GM21515 (cell line): Measurements from ENCODE around the gene CYBA.

Experiments
- ATAC-seq: cut with Tn5 transposase; IDR thresholded peaks from one replicate; pipeline ENCODE4 v1.9.1; 2021; ENCODE audit not compliant: unreplicated experiment

Gene CYBA

DNA sequence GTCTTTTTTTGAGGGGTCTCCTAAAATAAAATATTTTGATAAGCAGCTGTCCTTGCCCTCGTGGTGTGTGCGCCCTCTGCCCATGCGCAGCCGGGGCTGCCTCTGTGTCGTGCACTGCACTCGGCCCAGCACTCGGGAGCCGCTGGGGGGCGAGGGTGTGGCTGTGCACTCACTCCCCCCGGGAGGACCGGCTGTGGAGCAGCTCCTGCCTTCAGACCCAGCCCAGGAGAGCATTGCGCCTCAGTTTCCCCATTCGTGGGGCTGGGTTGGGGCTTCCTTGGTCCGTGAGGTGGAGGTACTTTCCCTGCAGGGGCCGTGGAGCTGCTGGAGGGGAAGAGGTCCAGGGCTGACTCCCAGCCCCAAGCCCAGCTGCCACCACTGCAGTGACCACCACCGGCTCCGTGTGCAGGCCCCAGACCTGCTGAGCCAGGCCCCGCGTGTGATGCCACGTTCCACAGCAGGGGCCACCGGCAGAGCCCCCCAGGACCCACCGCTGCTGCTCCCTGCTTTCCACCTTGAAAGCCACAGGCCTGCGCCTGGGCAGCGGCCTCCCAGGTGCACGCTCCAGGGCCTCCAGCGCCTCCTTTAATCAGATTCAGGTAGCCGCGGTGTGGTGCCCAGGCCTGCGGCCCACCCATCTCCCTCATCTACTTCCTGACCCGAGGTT, 18.8 kb downstream of the CYBA start:
- no peak for ATAC-seq

DNA sequence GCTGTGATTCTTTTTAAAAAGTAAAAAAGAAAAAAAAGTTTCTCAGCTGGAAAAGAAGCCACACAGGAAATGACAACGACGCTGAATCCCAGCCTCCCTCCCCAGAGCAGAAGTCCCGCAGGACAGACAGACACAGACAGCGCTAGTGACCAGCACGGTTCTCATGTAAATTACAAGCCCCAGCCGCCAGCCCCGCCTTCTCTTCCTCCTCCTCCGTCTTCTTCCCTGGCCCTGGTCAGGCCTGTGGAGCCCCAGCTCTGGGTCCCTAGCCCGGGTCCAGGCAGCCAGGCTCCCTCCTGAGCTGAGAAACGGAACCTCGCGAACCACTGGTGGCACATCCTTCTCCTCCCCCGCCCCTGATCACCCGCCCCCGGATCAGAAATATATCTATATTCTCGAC, 19.5 kb downstream of the CYBA start:
- no peak for ATAC-seq

DNA sequence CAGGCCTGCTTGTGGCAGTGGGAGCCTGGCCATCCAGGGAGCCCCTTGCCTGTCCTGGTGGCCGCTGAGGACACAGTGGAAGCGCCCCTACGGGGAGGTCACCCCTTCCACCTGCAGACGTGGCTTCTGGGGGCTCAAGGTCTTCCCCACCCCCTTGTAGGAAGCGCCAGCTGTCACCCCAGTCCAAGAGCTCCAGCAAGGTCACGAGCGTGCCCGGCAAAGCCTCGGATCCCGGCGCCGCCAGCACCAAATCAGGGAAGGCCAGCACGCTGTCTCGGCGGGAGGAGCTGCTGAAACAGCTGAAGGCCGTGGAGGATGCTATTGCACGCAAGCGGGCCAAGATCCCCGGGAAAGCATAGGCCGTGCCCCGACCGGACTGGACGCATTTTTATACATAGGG, 19.9 kb downstream of the CYBA start:
- no peak for ATAC-seq

DNA sequence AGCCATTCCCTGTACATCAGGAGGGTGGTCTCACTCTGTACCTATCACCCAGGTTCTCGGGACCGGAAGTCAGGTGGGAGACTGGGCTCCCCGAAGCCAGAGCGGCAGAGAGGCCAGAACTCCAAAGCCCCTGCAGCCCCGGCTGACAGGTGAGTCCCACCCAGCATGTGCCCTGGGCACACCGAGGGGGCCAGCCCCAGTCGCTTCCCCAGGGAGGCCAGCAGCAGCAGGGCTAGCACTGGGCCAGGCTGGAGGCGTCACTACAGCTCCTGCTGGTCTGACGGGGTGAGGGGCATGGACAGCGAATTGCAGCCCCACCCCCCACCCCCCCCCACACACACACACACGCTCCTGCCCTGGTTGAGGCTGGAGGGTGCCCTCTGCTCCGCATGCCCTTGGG, 20.4 kb downstream of the CYBA start:
- ATAC-seq, result no peak

DNA sequence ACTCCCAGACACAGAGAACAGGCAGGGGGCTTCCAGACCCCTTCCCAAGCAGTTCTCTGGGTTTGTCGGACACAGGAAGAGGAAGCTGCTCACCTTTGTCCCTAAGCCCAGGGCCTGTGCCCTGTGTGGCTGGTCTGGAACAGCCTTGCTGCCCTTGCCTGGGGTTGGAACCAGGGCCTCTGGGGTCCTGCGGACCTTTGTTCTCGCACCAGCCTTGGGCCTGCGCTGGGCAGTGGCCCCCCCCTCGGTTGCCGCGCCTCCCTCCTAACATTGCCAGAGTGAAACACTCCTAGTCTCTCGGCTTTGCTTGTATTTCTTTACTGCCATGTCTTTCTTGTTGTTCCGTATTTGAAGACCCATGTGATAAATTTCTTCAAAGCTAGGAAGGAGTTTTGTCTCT, 21.0 kb downstream of the CYBA start:
- no peak for ATAC-seq

DNA sequence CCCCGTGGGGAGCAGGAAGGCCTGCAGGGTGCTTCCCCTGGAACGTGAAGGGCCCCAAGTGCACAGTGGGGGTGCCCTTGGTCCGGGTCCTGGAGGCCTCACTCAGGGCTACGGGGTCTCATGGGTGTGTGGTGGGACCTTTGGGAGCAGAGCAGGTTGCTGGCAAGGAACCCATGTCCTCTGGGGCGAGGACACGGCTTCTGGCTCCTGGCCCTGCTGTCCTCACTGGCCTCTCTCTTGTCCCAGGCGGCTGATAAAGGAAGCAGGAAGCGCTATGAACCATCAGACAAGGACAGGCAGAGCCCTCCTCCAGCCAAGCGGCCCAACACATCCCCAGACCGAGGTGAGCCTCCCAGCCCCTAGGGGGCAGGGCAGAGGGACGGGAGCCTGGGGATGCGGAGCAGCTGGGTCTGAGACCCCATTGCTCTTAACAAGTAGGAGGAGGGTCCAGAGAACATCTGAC, 22.3 kb downstream of the CYBA start:
- no peak for ATAC-seq

DNA sequence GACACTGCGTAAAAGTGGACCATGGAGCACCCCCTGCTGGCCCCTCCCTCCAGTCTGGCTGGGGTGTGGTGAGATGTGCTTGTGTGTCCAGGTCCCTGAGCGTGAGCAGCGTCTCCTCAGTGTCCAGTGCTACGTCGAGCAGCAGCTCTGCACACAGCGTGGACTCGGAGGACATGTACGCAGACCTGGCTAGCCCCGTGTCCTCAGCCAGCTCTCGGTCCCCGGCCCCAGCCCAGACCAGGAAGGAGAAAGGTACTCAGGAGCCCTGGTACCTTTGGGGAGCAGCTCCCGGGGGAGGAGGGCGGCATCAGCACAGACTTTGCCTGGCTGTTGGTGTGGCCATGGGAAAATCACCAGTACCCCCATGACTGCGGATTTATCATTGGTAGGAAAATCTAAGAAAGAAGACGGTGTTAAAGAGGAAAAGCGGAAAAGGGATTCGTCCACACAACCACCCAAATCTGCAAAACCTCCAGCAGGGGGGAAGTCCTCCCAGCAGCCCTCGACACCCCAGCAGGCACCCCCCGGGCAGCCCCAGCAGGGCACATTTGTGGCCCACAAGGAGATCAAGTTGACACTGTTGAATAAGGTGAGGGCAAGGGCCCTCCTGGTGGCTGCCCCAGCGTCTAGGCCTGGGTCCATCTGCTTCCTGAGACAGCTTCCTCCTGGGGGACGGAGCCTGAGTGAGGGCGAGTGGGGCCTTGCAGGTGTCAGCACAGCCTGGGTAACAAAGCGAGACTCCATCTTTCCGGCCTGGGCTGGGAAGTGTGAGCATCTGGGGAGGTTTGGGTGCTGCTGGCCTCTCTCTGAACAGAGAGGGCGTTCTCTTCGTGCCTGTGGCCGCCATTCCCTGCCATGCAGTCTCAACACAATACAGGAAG, 23.1 kb downstream of the CYBA start:
- no peak for ATAC-seq

DNA sequence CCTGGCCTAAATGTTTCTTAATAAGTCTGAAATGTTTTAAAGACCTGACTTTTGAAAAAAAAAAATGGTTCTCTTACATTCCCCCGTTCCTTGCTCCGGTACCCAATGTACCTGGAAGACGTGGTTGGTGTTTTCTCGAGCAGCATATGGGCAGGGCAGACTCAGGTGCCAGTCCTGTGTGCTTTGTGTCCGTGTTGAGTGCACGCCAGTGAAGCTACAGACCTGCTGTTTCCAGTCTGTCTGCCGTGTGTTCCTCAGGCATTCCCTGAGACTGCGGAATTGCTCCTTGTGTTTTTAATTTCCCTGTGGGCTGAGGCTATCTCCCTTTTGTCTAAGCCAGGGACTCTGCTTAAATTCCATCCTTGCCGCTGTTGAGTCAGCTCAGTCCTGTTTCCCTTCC, 24.2 kb downstream of the CYBA start:
- ATAC-seq, result no peak

DNA sequence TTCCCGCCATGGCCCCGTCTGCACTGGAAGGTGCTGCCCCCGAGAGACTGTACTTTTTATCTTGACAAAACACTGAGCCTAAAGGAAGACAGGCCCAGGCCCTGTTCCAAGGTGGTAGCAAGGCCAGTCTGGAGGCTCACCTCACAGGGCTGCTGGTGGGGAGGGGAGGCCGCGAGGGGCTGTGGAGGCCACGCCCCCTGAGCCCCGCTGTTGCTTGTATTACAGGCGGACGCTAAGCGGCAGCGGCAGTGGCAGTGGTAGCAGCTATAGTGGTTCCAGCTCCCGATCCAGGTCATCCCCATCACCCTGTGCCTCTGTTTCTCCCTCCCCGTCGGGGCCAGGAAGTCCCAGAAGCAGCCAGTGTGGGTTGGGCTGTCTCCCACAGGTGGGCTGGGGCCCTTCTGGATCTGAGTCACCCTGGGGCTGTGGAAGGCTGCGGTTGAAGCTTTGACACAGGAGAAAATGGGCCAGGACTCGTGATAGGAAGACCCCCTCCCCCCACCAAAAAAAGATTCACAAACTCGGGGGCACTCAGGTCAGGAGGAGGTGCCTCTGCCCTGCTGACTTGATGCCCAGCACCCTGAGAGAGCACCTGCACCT, 25.8 kb downstream of the CYBA start:
- no peak for ATAC-seq

DNA sequence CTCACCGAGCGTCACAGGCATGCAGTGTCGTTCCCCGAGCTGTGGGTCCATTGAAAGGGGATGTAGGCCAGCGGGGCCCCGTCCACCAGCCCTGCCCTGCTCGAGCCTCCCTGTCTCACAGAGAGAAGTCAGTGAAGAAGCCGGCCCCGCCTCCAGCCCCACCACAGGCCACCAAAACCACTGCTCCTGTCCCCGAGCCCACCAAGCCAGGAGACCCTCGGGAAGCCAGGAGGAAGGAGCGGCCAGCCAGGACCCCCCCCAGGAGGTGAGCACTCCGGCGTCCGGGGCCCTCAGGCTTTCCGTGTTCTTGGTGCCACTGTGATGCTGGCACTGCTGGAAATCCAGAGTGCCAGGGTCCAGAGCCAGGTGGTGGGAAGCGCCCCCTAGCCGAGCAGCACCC, 26.4 kb downstream of the CYBA start:
- no peak for ATAC-seq

DNA sequence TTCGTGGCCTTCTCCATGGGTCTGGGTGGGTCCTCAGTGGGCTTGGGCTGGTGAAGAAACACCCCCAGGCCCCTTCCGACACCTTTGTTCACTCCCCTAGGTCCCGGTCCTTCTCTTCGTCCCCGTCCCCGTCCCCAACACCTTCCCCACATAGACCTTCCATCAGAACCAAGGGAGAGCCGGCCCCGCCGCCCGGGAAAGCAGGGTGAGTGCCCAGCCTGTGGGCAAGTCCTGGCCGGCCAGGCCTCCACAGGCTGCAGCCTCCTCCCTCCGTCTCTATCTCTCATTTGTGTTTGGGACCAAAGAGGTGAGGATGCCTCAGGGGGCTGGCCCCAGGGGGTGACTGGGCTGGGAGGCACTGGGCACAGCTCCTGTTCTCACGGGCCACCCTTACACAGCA, 27.0 kb downstream of the CYBA start:
- no peak for ATAC-seq

DNA sequence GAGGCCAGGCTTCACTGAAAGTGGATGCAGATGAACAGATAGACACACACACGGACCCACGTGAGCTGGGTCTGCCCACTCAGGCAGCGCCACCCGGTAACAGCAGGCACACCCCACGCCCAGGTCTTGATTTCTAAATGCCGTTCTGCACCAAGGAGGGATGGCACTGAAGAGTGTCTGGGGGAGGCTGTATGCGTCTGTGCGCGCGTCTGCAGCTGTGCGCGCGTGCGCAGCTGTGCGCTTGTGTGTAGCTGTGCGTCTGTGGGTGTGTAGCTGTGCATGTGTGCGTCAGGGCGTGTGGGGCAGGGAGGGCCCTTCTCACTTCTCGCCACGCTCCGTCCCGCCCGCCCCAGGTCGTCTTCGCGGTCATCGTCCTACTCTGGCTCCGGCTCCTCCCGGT, 28.0 kb downstream of the CYBA start:
- ATAC-seq, result no peak

DNA sequence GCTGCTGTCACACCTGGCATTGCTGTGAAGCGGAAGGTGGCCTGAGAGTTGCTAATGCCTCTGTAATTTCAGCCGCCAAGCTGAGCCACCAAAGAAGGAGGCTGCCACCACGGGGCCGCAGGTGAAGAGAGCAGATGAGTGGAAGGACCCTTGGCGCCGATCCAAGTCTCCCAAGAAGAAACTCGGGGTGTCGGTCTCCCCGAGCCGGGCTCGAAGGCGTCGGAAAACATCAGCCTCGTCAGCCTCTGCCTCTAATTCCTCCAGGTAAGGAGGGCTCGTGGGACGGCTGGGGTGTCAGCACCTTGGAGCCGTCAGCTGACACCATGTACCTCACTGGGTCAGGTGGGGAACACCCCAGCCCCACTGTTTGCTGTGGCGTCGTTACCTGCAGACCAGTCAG, 28.7 kb downstream of the CYBA start:
- ATAC-seq, result no peak

DNA sequence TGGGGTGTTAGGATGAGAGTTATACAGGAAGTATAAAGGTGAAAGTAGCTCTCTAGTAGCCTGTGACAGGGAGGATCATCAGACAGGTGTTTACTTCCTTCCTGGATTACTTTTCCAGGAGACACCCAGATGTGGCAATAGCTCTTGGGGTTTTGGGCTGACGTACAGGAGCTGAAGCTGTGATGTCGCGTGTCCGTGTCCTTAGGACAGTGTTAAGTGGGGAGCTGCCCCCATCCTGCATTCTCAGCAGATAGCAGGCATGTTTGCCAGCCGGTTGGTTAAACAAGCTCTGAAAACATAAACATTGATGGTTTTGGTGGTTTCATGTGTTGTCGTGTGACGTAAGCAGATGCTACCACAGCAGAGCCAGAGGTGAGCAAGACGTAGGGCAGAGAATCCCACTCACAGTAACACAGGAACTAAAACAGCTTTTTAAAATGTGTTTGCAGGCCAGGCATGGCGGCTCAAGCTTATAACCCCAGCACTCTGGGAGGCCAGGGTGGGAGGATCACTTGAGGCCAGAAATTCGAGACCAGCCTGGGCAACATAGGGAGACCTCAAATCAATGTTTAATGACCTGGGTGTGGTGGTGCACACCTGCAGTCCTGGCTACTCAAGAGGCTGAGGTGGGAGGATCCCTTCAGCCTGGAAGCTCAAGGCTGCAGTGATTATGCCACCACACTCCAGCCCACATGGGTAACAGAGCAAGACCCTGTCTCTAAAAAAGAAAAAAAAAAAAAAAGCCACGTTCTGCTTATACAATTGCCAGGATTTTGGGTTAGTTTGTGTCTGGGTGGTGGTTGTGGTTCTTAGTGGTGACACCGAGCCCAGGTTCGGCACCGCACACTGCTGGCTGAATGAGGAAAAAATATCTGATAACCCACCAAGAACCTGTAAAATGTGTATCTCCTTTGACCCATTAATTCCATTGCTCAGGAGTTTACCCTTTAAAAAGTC, 30.7 kb downstream of the CYBA start:
- no peak for ATAC-seq

DNA sequence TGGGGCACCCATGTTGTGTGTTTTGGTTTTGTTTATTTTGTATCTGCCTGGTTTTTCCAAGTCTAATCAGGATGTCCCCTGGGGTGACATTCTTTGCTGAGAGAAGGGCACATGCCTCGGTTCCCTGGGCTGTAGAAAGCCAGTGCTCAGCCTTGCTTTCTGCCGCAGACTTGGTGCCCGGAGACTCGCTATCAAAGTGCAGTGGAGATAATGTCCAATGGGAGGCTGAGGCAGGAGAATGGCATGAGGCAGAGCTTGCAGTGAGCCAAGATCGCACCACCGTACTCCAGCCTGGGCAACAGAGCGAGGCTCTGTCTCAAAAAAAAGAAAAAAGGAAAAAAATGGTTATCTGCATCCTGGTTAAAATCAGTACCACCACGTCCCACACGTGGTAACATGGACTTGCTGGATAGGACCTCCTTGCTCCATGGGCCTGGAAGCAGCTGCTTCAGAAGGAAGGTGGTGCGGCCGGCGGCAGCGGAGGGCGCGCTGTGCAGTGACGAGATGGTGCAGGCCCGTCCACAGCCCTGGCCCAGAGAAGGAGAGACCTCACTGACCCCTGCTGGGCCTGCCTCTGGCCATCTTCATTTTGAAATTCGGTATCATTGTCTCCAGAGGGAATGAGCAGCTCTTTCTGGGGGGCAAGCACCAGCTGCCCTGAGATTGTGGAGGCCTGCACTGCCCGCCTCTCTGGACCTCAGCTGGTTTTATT, 31.7 kb downstream of the CYBA start:
- no peak for ATAC-seq

DNA sequence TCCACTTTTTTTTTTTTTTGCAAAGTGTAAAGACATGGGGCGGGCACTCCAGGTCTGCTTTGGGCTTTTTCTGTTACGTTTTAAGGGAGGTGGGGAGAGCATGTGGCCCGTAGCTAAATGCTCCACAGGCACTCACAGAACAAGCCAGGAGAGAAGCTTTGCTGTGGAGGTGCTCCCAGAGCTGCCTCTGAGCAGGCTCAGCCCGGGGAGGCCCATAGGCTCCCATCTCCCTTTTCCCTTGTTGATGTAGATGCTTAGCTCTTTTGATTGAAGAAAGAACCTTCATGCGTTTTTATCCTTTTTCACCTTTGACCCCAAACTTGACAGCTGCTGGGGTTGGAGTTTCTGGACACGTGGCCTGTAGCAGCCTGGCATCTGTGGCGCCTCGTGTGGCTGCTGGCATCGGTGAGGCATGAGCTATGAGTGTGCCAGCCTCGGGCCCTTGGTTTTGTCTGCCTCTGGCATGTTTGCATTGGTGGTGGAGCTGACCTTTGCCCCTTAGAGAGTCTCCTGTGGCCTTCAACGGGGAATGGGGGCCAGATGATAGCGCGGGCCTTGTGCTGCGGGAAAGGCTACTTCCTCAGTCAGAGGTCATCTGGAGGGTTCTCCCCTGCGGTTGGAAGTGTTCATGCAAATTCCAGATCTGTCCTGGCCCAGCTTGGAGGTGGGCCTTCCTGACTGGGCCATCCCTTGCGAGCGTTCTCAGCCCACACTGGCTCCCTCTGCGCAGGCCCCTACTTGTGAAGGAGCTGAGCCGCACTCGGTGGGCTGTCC, 32.5 kb downstream of the CYBA start:
- ATAC-seq, result no peak

DNA sequence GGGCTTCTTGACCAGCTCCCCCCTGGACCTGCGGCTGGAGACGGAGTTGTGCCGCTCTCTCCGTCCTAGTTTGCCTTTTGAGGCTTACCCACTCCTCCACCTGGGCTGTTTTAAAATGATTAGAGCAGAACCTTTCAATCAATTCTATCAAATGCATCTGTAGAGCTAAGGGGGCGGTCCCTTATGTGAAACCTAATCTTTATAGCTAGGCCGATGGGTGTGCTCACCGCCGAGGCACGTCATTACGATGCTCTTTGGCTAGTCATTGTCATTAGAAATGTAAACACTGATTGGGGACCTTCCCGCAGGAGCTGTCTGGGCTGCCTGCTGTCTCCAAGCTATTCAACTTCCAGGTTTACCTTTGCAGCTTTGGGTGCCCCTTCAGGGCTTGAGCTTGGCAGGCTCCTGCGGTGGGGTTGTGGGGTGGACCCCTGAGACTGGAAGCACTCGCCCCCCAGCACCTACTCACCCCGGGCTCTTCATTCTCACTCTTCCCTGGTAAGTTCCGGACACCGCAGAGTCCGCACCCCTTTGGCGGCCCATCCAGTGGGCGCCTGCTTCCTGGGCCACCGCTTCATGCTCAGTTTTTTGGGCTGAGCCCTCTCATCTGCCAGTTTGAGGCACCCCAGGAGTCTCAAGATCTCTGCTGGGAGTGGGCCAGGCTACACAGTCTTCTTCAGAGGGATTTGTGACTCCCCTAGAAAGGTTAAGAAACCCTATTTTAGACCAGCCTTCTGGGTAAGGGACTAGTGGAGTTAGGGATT, 33.4 kb downstream of the CYBA start:
- no peak for ATAC-seq

DNA sequence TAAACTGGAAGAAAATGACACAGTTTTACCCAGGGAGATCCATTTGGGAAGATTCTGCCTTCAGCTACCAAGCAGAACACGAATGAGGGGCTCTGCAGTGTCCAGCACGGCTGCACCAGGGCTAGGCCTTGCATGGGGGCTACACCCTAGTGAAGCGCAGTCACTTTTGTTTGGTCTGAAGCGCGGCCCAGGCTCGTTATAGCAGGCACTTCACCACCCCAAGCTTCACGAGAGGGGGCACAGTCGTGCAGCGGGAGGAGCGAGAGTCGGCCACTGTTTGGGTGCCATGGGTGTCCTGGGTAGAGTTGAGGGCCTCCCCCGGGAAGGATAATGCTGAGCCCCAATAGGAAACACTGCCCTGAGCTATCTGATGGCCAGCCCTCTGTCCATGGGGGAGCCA, 34.1 kb downstream of the CYBA start:
- no peak for ATAC-seq

DNA sequence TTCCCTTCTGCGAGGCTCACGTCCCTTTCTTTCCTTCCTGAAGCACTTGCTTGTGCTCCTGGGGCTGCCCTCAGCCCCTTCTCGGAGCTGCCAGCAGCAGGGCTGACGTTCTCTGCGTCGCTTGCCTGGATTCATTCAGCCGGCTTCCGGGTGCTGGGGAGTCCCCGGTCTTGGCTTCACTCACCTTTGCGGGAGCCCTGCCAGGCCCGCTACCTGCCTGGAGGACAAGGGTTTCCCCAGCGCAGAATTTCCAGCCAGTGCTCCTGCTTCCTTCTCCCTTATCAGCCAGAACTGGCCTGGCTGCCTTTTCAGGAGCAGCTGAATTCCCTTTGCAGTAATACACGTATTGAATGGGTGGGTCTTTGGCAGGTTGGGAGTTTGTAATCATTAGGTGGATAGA, 34.5 kb downstream of the CYBA start:
- ATAC-seq, result no peak
